Muscle of back (tissue), 11 donors: Measurements from ENCODE around the gene KRTAP10-7. TPM values are rescaled to one million over a fixed set of nuclear protein-coding genes. Genes with fewer than 3 reads are reported as not detected.
"Not testable (repeated sequence)": the region's sequence is repeated elsewhere in the genome, so short reads cannot be mapped to it uniquely, and the experiment has no call there.

Experiments
- DNase-seq, 3 donors: peaks; one replicate each; pipeline versions ENCODE4 v3.0.0 to v3.0.0-alpha.2; 2013
- polyA plus RNA-seq, 10 donors: library from polyadenylated mRNA; unstranded; fragments of 120-200 nt; gene quantifications; one replicate each; pipeline ENCODE4 v1.2.1, GENCODE V29; 2013; ENCODE audit not compliant: insufficient read length in 10 of 10

KRTAP10-7 gene
- polyA plus RNA-seq, 10 donors, result not detected

- no peak for DNase-seq
These were observed 29.1 kb upstream of the KRTAP10-7 start for GRCh38 chr21:44571296-44571695.

- no peak for DNase-seq
These were observed 28.3 kb upstream of the KRTAP10-7 start for GRCh38 chr21:44571844-44572782.

- DNase-seq, result no peak
These were observed 27.3 kb upstream of the KRTAP10-7 start for GRCh38 chr21:44572959-44573583.

- DNase-seq, result not testable (repeated sequence)
These were observed 26.6 kb upstream of the KRTAP10-7 start, which contains the start of gene KRTAP10-4 for GRCh38 chr21:44573630-44574456. KRTAP10-4 (plus strand) TSS chr21:44573729; CDS start chr21:44573759, 30 bp downstream.

- no peak for DNase-seq
These were observed 25.7 kb upstream of the KRTAP10-7 start for GRCh38 chr21:44574457-44575306.

- DNase-seq, result no peak
These were observed 24.9 kb upstream of the KRTAP10-7 start for GRCh38 chr21:44575307-44576024.

GRCh38 chr21:44576025-44576420 lies 24.4 kb upstream of the KRTAP10-7 start:
- DNase-seq, result no peak

GRCh38 chr21:44578371-44579055 lies 21.9 kb upstream of the KRTAP10-7 start:
- no peak for DNase-seq

GRCh38 chr21:44579056-44579832 lies 21.2 kb upstream of the KRTAP10-7 start:
- DNase-seq, result no peak

GRCh38 chr21:44579833-44580144 lies 20.6 kb upstream of the KRTAP10-7 start:
- no peak for DNase-seq

GRCh38 chr21:44580231-44580821 lies 20.1 kb upstream of the KRTAP10-7 start, which contains the start of gene KRTAP10-5:
KRTAP10-5 (minus strand) TSS chr21:44580604; CDS start chr21:44580578, 26 bp downstream.
- not testable (repeated sequence) for DNase-seq

- DNase-seq, result no peak
These were observed 19.2 kb upstream of the KRTAP10-7 start for GRCh38 chr21:44581158-44581557.

- DNase-seq, result no peak
These were observed 18.3 kb upstream of the KRTAP10-7 start for GRCh38 chr21:44582055-44582454.

- DNase-seq, result peak in 2 of 3 donors; percentile 16 to 50
These were observed 17.2 kb upstream of the KRTAP10-7 start for GRCh38 chr21:44583089-44583799.

GRCh38 chr21:44583800-44584147 lies 16.6 kb upstream of the KRTAP10-7 start:
- no peak for DNase-seq

- no peak for DNase-seq
These were observed 14.5 kb upstream of the KRTAP10-7 start for GRCh38 chr21:44585892-44586291.

GRCh38 chr21:44589094-44589493 lies 11.3 kb upstream of the KRTAP10-7 start:
- no peak for DNase-seq
